Kidney glomerular epithelial cell (primary cell): ENCODE data around the gene CENPK.
"Not testable (repeated sequence)": the region's sequence is repeated elsewhere in the genome, so short reads cannot be mapped to it uniquely, and the experiment has no call there.

Experiments
- DNase-seq: peaks from one replicate; lab custom pipeline; 2025; lab: John Stamatoyannopoulos, UW

CENPK gene

DNA sequence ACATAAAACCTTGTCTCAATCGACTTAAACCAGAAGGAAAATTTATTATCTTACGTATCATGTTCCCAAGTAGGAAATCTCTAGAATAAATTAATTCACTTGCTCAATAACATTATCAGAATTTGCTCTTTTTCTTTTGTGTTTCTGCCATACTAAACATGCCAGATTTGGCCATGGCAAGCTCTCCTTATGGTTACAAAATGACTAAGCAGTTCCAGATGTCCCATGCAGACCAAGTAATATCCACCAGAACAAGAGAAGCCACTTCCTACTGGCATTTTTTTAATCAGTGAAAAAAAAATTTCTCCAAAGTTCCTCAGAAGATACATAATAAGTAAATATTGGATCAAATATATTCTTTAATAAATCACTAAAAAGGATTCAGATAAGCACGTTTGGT is 56.0 kb downstream of the CENPK start:
- no peak for DNase-seq

DNA sequence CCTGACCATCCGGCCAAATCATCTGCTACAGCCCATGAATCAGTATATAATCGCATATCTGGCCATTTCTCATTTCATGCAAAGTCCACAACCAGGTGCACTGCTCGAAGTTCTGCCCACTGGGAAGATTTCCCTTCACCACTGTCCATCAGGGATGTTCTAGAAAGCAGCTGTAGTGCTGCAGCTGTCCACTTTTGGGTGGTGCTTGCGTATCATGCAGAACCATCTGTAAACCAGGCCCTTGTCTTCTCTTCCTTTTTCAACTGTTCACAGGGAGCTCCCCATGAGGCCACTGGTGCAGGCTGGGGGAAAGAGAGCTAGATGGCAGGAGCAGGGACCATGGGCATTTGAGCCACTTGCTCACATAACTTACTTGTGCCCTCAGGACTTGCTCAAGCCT is 73.8 kb downstream of the CENPK start:
- DNase-seq, result no peak

DNA sequence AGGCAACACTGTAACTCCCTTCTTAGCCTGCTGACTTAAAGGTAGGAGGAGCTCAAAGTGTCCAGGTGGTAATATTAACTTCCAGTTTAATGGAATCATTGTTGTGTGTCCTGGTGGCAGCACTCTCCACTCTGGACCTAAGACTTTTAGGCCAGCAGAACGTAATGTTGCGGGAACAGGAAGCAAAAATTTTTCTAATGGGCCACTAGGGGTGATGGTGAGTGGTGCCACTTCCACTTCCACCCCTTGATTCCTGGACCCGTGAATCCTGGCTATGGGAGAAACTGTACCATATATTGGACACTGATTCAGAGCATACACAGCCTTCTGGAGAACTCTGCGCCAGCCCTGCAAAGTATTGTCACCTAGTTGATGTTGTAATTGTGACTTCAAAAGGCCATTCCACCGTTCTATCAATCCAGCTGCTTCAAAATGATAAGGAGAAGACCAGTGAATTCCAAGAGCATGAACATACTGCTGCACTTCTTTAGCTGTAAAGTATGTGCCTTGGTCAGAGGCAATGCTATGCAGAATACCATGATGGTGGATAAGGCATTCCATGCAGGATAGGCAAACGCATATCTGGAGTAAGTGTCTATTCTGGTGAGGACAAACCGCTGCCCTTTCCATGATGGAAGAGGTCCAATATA is 74.8 kb downstream of the CENPK start:
- DNase-seq, result not testable (repeated sequence)

DNA sequence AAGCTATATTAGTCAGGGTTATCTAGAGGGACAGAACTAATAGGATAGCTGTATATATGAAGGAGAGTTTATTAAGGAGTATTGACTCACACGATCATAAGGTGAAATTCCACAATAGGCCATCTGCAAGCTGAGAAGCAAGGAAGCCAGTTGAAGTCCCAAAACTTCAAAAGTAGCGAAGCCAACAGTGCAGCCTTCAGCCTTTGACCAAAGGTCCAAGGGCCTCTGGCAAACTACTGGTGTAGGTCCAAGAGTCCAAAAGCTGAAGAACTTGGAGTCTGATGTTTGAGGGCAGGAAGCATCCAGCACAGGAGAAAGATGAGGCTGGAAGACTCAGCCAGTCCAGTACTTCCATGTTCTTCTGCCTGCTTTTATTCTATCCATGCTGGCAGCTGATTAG is 76.2 kb downstream of the CENPK start:
- DNase-seq, result not testable (repeated sequence)

DNA sequence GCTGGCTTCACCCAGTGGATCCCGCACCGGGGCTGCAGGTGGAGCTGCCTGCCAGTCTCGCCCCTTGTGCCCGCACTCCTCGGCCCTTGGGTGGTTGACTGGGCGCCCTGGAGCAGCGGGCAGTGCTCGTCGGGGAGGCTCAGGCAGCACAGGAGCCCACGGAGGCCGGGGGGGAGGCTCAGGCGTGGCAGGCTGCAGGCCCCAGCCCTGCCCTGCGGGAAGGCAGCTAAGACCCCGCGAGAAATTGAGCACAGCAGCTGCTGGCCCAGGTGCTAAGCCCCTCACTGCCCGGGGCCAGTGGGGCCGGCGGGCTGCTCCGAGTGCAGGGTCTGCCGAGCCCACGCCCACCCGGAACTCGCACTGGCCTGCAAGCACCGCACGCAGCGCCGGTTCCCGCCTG is 77.6 kb downstream of the CENPK start:
- no peak for DNase-seq

DNA sequence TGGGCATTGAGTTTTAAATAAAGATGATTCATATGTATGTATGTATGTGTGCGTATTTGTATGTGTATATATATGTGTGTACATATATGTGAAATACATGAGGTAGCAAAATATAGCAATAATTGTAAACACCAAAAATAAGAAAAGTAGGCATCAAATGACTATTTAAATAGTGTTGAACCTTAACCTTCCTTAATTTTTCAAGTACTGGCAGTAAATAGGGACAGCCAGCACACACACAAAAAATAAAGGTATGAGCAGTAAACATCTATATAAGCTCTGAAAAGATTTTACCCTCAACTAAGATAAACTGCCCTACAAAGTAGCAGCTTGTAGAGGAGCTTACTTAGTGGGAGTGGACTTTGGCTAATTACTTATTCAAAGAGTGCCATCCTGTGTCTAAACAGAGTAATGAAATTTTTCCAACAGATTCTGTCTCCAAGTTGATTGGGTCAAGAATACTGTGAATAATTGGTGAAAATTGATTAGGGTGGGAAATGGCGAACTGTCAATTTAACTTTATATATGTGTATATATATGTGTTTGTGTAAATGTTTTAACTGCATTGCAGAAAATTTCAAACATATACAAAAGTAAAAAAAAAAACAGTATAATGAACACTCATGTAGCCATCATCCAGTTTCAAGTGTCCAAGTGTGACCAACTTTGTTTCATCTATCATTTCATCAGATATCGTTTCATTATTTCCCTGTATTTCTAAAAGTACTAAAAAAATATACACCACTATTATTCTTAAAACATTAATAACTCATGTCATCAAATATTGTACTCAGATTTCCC is 79.2 kb downstream of the CENPK start:
- DNase-seq, result peak; percentile 92

DNA sequence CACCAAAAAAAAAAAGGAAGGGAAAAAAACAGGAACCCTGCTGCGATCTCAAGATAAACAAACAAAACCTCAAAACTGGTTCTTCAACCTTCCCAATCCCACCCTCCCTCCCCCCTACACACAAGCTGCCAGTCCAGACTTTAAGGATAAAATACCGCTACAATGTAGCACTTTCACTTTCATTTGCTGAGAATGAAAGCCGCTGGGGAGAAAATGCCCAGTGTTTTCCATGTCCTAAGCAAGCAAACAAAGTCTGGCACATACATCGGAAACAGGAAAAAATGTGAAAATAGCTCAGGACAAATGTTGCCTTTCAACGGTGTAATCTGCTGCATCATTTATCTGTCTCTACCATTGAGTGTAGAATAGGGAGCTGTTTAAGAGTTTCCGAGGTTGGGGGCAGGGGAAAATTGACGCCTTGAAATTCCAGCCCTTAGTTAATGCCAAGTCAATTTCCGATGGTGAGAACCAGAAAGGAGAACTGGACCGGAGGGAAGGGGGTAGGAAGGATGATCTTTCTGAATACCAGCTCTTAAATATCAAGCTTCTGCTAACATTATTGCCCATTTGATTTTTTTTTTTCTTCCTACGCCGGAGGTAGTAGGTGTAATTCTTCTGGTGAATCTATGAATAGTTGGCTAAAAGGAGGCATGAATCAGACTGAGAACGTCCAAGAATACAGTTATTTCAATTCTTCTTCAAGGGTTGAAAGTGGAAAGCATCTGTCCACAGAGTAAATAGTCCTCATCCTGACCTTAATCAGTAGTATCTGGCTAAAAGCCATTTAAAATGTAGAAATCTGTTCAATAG is 80.0 kb downstream of the CENPK start:
- peak; percentile 41 for DNase-seq

DNA sequence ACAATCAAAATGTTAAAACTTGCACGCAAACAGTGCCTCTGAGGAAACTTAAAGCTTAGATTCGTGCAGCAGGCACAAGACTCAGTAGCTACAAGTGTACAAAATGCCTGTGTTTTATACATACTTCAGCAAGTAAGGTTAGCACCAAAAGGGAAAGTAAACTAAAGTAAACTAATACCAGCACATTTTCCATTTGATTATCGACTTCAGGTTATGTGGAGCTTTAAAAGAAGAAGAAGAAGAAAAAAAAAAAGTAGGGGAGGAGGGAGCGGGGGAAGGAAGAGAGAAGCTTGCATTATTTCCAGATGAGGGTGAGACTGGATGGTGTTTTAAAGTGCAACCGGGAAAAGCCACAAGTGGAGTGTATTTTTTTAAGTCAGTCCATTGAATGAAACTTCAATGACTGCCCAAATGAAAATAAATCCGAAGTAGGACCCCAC is 80.7 kb downstream of the CENPK start:
- no peak for DNase-seq

DNA sequence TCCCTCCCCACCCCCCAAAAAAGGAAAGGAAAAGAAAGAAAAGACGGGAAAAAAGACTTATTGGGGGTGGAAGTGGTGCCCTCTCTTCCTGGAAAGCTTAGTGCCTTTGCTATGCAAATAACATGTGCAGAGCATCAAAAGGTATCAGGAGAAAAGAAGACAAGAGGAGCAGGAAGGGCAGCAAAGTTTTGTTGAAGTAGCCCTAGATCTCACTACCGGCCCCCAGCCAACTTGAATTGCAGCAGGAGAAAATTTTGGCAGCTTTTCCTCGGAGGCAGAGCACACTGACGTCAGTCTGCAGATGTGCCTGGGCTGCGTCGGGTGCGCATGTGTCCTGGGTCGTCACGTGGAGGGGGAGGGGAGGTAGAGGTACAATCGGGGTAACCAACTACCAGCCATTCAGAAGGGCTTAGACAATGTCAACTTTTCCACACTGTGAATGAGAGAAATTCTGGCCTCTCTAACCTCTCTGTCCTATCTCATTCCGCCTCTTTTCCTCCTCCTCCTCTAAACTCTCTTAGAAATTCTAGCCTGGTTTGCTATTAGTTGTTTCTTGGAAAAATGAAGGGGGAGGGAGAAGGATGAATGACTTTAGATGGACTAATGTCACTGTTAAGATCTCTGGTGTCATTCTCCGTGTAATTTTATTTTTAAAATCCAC is 81.2 kb downstream of the CENPK start, which contains the start of gene ADAMTS6:
TSS of gene ADAMTS6 (minus strand) at position 286 of the 661 bp plus-strand sequence. CDS start 8,247 bp downstream, outside the sequence.
- DNase-seq, result peak; percentile 33

DNA sequence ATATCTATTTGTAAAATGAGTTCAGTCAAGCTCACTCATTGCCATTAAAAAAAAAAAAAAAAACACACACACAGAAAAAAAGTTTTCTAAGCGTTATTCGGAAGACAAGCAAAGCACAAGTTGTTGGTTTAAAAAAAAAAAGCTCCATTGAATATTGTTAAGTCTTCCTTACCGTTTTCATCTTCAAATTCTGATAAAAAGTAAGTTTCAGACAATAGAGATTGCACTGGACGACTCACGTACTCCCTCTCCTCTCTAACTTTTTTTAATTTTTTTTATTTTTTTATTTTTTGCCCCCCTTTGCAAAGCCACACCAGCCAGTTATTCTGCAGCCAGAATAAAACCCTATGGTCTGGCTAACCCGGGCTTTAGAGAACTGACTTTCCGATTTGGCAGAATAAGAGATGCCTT is 81.8 kb downstream of the CENPK start:
- DNase-seq, result no peak

DNA sequence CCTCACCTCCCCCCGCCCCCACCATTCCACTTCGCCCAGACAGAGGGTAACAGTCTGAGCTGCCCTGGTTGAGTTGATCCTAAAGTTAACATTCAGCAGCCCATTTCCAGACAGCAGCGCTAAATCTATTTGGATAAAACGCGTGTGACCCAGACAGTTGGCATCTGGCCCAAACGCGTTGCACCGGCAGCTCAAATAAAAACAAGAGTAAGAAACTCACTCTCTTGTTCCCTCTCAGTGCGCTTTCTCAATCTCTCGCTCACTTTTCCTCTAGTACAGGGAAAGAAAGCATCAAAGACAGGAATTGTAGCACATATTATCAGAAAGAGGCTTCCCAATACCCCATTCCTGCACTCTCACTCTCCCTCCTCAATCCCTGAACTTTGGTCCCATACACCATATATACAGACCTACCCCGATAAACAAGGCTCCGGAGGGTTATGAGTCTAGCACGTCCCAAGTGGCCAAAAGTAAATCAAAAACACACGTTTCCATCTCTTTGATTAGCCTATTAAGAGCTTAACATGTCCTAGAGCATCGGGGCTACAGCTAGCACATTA is 82.6 kb downstream of the CENPK start:
- peak; percentile 39 for DNase-seq

DNA sequence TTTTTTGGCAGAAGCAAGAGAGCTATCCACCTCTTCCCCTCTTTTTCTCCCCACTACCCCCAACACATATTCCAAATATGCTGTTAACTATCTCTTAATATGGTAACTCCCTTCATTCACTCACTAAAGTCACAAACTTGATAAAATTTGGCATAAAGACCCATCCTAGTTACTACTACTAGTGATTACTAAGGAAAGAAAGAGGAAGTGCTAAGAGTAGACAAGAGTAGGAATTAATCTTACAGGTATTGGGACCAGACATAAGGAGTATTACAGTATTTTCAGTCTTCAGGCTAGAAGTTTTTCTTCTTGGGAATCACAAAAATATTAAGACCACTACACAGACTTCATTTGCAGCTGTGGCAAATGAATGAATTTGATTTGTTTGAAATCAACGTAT is 83.4 kb downstream of the CENPK start:
- no peak for DNase-seq

DNA sequence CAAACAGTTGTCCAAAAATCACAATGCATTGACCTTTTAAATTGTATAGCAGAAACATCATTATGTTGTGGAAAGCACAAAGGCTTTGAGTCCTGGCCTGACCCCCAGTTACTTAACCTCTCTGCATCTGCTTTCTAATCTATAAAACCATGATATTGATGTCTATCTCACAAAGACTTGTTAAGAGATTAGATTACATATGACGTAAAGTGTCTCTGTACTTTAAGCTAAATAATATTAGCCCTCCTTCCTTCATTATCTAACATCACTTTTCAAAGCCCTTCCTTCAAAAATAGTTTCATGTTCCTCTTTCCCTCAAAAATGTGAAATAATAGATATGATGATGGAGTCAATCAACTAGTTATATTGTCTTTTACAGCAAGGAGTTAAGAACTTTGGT is 84.6 kb downstream of the CENPK start:
- no peak for DNase-seq

DNA sequence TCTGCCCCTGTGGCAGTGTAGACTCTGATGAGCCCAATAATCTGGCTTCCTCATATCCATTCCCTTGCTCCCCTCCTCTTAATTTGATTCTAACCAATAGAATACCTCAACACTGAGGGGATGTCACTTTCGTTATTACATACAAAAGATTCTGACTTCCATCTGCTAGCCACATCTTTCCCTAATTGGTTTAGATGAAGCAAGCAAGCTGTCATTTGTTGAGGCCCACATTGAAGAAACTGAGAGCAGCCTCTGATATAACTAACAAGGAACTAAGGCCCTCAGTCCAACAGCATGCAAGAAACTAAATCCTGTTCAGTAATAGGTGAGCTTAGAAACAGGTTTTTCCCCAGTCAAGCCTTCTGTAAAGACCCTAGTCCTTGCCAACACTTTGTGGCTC is 87.1 kb downstream of the CENPK start:
- DNase-seq, result no peak

DNA sequence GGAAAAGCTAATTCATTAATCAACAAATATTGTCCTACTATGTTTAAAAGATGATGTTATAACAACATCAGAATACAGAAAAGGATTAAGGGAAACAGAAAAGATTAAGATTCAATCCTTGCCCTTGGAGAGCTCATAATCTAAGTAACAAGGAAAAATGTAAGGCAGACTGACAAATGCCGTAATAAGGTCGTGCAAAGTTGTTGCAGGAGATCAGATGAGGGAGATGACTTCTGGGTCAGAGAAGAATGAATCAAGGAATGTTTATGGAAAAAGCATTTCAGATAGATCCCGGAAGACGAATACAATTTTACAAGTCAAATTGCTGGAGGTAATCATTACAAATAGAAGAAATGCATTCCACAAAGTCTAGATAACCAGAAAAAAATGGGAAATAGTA is 87.6 kb downstream of the CENPK start:
- DNase-seq, result no peak

DNA sequence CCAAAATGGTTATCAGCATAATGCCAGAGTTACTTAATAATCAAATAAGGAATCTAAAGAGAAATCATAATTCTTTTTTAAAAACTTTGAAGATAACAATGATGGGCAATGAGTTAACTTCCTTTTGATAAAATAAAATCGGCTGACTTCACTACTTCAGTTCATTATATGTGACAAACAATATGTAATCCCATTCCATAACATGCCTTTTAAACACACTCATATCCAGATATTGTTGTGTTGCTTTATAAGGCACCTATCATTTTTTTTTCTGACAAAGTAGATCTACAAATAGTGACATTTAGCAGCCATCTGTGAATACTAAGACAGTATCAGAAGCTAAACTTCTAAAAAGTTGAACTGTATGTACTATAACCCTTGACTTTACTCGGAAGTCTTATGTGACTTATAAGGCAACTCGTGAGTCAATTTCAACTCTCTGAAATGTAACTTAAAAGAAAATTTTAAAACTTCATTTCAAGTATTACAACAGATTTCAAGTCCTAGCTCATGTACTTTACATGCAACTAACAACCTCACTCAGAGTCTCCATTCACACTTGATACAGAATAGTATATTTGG is 88.7 kb downstream of the CENPK start:
- DNase-seq, result no peak

DNA sequence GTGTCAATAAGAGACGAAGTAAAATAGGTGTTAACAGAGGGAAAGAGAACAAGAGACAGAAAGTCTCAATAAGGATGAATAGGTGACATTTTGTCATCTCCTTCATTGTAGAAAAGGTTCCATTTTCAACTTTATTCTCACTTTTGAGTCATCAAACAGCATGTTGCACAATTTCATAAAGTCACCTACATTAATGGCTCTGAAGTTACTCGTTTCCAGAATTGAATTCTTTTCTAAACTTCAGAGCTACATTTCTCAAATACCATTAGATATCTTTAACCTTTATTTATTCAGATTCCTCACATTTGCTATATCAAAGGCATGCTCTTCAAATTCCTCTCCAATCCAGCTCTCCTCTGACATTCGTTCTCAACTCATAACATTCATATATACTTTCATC is 94.3 kb downstream of the CENPK start:
- DNase-seq, result no peak
